Calu3 (cell line): ENCODE results near the gene DUT. TPM values are rescaled to one million over a fixed set of nuclear protein-coding genes. Genes with fewer than 3 reads are reported as not detected.

Experiments
- BruUV-seq: library from RNA; stranded (reverse); fragments of 400-500 nt; replicated peaks from 2 replicates; lab custom pipeline; 2021; lab: Mats Ljungman, UMichigan
- CTCF ChIA-PET: fragments of 300-600 bp; sonication (Branson Sonifier 250); formaldehyde crosslinking; loops from one replicate; lab custom pipeline; 2022; ENCODE audit warnings: antibody characterized with exemption; lab: Charles Lee
- DNase-seq: peaks from one replicate; pipeline ENCODE4 v3.0.0; 2022
- H3K27ac Mint-ChIP-seq: one replicate; pipeline ENCODE4 v1.8.0; 2022; ENCODE audit warnings: mixed read lengths; ENCODE audit not compliant: unreplicated experiment
- H3K27me3 Mint-ChIP-seq: one replicate; pipeline ENCODE4 v1.8.0; 2022; ENCODE audit warnings: mixed read lengths; ENCODE audit not compliant: unreplicated experiment
- H3K36me3 Mint-ChIP-seq: one replicate; pipeline ENCODE4 v1.8.0; 2022; ENCODE audit warnings: mild to moderate bottlenecking, moderate library complexity, mixed read lengths; ENCODE audit not compliant: insufficient read depth, unreplicated experiment
- H3K4me1 Mint-ChIP-seq: one replicate; pipeline ENCODE4 v1.8.0; 2022; ENCODE audit warnings: mild to moderate bottlenecking, low read depth, mixed read lengths; ENCODE audit not compliant: unreplicated experiment
- H3K4me3 Mint-ChIP-seq: one replicate; pipeline ENCODE4 v1.8.0; 2022; ENCODE audit warnings: mild to moderate bottlenecking, low read depth, moderate library complexity, mixed read lengths; ENCODE audit not compliant: unreplicated experiment
- H3K9me3 Mint-ChIP-seq: one replicate; pipeline ENCODE4 v1.8.0; 2022; ENCODE audit warnings: low read depth, mixed read lengths; ENCODE audit not compliant: unreplicated experiment
- CTCF ChIP-seq: fragments of 200-600 bp; IDR thresholded peaks from one replicate; pipeline ENCODE4 v1.8.0; 2022; ENCODE audit warnings: antibody characterized with exemption; ENCODE audit not compliant: unreplicated experiment
- intact Hi-C: fragments of 100-400 bp; cut with micrococcal nuclease; formaldehyde crosslinking; loops from one replicate; pipeline ENCODE4 v1.10.0; 2022; ENCODE audit not compliant: unreplicated experiment
- total RNA-seq: library from RNA; stranded (reverse); gene quantifications from 2 replicates; pipeline ENCODE4 v1.2.3, GENCODE V29; 2022

Gene DUT
- total RNA-seq, 1 experiment from 2014 or later: 116 TPM

- Mint-ChIP-seq H3K27me3 (peaks cover 24% of the 10 kb centered on the region), H3K9me3 (no peaks in the 10 kb centered on the region), H3K4me3 (no peak overlapping the region), H3K36me3 (no peaks in the 10 kb centered on the region), H3K4me1 (no peaks in the 10 kb centered on the region), H3K27ac (no peak overlapping the region)
- intact Hi-C loops: no loop called here
- no peak for TF ChIP-seq CTCF
- no TSS peak for BruUV-seq
- CTCF ChIA-PET: no interaction called here
- DNase-seq: no peak
These were observed 35.5 kb downstream of the DUT start for GRCh38 chr15:48366584-48367312.

GRCh38 chr15:48367483-48367882, 36.3 kb downstream of the DUT start:
- Mint-ChIP-seq H3K4me1 (no peaks in the 10 kb centered on the region), H3K36me3 (no peaks in the 10 kb centered on the region), H3K27me3 (peaks cover 31% of the 10 kb centered on the region), H3K9me3 (no peaks in the 10 kb centered on the region), H3K27ac (no peak overlapping the region), H3K4me3 (no peak overlapping the region)
- no TSS peak for BruUV-seq
- no peak for TF ChIP-seq CTCF
- DNase-seq: no peak
- intact Hi-C loops: no loop called here
- CTCF ChIA-PET: no interaction called here

GRCh38 chr15:48370460-48370859, 39.2 kb downstream of the DUT start:
- TF ChIP-seq CTCF: no peak
- Mint-ChIP-seq H3K27ac (no peak overlapping the region), H3K27me3 (peaks cover 61% of the 10 kb centered on the region), H3K36me3 (no peaks in the 10 kb centered on the region), H3K4me3 (no peak overlapping the region), H3K9me3 (no peaks in the 10 kb centered on the region), H3K4me1 (peaks cover 11% of the 10 kb centered on the region)
- DNase-seq: no peak
- intact Hi-C loops: no loop called here
- no TSS peak for BruUV-seq
- CTCF ChIA-PET: interaction anchor here (0.5 to 0.7 kb wide), 3 partner anchors 9 to 1778 kb away, joined by 3 to 5 read pairs (median 4); no protein-coding TSS in a partner anchor

DNA sequence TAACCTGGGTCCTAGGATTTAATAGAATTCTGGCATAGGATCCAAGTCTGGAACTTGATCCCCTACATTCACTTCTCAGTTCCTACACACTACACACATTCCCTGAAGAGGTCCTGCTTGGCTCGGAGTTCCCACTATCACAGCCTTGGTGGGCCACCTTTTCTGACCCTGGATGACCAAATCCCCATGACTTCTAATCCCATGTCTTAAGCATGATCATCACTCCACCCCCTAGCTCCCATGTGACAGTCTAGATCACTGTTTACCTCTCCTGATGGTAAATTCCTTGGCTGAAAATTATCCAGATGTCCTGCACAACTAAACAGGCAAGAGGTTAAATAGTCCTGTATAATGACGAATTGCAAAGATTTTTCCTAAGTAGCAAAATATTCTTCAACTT, 40.3 kb downstream of the DUT start:
- Mint-ChIP-seq H3K4me1 (peaks cover 11% of the 10 kb centered on the region), H3K4me3 (no peak overlapping the region), H3K9me3 (no peaks in the 10 kb centered on the region), H3K27ac (no peak overlapping the region), H3K36me3 (no peaks in the 10 kb centered on the region), H3K27me3 (peaks cover 72% of the 10 kb centered on the region)
- CTCF ChIA-PET: no interaction called here
- intact Hi-C loops: no loop called here
- TF ChIP-seq CTCF: no peak
- BruUV-seq: no TSS peak
- DNase-seq: no peak
